Nephron (organoid): ENCODE measurements around the gene RP9.

Source experiments
- H3K27ac Mint-ChIP-seq, 3 experiments: 2 replicates each; pipeline ENCODE4 v1.8.0; 2020; ENCODE audit warnings: mixed read lengths in 3 of 3, mild to moderate bottlenecking in 2 of 3, moderate library complexity in 1 of 3
- H3K27me3 Mint-ChIP-seq: 2 replicates; pipeline ENCODE4 v1.8.0; 2021; ENCODE audit warnings: low read depth, mild to moderate bottlenecking, moderate library complexity, mixed read lengths
- H3K36me3 Mint-ChIP-seq: 2 replicates; pipeline ENCODE4 v1.8.0; 2020; ENCODE audit warnings: low read depth, mixed read lengths
- H3K4me1 Mint-ChIP-seq: 2 replicates; pipeline ENCODE4 v1.8.0; 2020; ENCODE audit warnings: mixed read lengths
- H3K4me3 Mint-ChIP-seq, 3 experiments: 2 replicates each; pipeline ENCODE4 v1.8.0; 2020; ENCODE audit warnings: mild to moderate bottlenecking in 3 of 3, mixed read lengths in 3 of 3, moderate library complexity in 2 of 3
- H3K9me3 Mint-ChIP-seq: 2 replicates; pipeline ENCODE4 v1.8.0; 2020; ENCODE audit warnings: mixed read lengths
- TF ChIP-seq, protein P1 (sequence below), 3 experiments: fragments of 200-600 bp; sonication (generic); IDR thresholded peaks; one replicate each; pipeline ENCODE4 v1.5.0; 2021; ENCODE audit warnings: antibody characterized with exemption in 3 of 3; ENCODE audit not compliant: unreplicated experiment in 3 of 3

The RP9 gene

DNA sequence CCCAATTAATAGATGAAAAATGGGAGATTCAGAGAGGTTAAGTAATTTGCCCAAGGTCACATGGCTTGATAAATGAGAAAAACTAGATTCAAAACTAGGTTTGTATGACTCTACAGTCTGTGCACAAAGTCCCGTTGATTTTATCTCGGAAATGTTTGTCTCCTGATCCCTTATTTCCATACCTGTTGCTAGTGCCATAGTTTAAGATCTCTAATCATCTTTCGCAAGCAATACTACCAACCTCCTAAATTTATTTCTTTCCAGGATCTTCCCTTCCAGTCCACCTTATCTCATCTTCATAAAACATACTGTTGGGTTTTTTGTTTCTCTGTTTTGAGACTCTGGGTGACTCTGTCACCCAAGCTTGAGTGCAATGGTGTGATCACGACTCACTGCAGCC is 49.6 kb downstream of the RP9 start:
- TF ChIP-seq, protein P1, sequence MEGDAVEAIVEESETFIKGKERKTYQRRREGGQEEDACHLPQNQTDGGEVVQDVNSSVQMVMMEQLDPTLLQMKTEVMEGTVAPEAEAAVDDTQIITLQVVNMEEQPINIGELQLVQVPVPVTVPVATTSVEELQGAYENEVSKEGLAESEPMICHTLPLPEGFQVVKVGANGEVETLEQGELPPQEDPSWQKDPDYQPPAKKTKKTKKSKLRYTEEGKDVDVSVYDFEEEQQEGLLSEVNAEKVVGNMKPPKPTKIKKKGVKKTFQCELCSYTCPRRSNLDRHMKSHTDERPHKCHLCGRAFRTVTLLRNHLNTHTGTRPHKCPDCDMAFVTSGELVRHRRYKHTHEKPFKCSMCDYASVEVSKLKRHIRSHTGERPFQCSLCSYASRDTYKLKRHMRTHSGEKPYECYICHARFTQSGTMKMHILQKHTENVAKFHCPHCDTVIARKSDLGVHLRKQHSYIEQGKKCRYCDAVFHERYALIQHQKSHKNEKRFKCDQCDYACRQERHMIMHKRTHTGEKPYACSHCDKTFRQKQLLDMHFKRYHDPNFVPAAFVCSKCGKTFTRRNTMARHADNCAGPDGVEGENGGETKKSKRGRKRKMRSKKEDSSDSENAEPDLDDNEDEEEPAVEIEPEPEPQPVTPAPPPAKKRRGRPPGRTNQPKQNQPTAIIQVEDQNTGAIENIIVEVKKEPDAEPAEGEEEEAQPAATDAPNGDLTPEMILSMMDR (IDR thresholded peaks at IDR 0.05; ENCODE audit: unreplicated experiment in 3 of 3): no peak
- no peak overlapping the region for H3K4me3 Mint-ChIP-seq
- no peaks in the 10 kb centered on the region for H3K27me3 Mint-ChIP-seq
- H3K4me1 Mint-ChIP-seq: peaks cover 24% of the 10 kb centered on the region
- H3K36me3 Mint-ChIP-seq: peaks cover 38% of the 10 kb centered on the region
- peaks cover 10% of the 10 kb centered on the region for H3K9me3 Mint-ChIP-seq
- no peak overlapping the region for H3K27ac Mint-ChIP-seq

DNA sequence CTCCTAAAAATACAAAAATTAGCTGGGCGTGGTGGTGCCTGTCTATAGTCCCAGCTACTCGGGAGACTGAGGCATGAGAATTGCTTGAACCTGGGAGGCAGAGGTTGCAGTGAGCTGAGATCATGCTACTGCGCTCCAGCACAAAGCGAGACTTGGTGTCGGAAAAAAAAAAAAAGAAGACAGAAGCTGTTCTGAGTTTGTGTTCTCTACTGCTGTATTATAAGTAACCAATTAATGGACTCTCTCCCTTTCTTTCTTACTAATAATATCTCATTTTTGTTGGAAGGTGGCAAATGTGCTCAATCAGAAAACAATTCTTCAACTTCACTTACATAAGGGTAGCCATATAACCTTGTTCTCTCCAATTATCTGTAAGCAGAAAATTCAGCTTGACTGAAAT is 54.0 kb downstream of the RP9 start:
- Mint-ChIP-seq H3K9me3 (no peaks in the 10 kb centered on the region), H3K27me3 (no peaks in the 10 kb centered on the region), H3K4me1 (peaks cover 12% of the 10 kb centered on the region), H3K27ac (no peak overlapping the region), H3K4me3 (no peak overlapping the region), H3K36me3 (peaks cover 23% of the 10 kb centered on the region)
- TF ChIP-seq, protein P1 (IDR thresholded peaks at IDR 0.05; ENCODE audit: unreplicated experiment in 3 of 3): no peak

DNA sequence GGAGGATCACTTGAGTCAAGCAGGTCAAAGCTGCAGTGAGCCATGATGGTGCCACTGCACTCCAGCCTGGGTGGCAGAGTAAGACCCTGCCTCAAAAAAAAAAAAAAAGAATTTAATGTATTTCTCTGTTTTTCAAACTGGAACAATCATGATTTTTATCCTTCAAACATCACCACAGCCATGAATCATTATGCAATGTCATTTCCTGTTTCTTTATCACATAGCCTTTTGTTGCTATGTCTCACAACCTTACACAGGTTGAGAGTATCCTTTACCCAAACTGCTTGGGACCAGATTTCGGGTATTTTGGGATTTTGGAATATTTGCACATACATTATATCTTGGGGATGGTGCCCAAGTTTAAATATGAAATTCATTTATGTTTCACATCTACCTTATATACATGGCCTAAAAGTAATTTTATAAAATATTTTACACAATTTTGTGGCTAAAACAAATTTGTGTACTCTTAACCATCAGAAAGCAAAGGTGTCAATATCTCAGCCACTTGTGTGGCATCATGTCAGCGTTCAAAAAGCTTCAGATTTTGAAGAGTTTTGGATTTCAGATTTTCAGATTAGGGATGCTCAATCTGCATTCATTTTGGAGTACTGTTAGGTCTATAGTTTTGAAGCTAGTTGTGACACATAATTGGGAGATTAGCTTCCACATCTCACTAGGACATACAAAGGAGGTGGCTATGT is 54.8 kb downstream of the RP9 start:
- Mint-ChIP-seq H3K27me3 (no peaks in the 10 kb centered on the region), H3K4me1 (peaks cover 13% of the 10 kb centered on the region), H3K4me3 (no peak overlapping the region), H3K36me3 (peaks cover 17% of the 10 kb centered on the region), H3K27ac (no peak overlapping the region), H3K9me3 (no peaks in the 10 kb centered on the region)
- TF ChIP-seq, protein P1 (IDR thresholded peaks at IDR 0.05; ENCODE audit: unreplicated experiment in 3 of 3): no peak

DNA sequence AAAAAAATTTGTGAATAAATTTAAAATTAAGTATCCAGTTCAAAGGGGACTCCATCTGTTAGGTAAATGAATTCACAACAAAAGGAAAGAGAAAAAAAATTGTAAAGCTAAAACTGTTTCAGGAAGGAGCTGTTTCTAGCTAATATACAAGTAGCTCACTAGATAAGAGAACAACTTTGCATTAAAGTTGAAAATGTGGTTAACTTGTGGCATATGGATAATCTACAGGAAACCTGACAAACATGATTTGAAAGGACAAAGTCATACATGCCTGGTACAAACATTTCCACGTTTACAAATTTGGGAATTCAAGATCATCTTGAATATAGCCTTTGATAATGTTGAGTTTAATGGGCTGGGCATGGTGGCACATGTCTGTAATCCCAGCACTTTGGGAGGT is 55.5 kb downstream of the RP9 start:
- Mint-ChIP-seq H3K4me3 (no peak overlapping the region), H3K4me1 (peaks cover 13% of the 10 kb centered on the region), H3K36me3 (peaks cover 13% of the 10 kb centered on the region), H3K27me3 (no peaks in the 10 kb centered on the region), H3K9me3 (no peaks in the 10 kb centered on the region), H3K27ac (no peak overlapping the region)
- TF ChIP-seq, protein P1 (IDR thresholded peaks at IDR 0.05; ENCODE audit: unreplicated experiment in 3 of 3): no peak

DNA sequence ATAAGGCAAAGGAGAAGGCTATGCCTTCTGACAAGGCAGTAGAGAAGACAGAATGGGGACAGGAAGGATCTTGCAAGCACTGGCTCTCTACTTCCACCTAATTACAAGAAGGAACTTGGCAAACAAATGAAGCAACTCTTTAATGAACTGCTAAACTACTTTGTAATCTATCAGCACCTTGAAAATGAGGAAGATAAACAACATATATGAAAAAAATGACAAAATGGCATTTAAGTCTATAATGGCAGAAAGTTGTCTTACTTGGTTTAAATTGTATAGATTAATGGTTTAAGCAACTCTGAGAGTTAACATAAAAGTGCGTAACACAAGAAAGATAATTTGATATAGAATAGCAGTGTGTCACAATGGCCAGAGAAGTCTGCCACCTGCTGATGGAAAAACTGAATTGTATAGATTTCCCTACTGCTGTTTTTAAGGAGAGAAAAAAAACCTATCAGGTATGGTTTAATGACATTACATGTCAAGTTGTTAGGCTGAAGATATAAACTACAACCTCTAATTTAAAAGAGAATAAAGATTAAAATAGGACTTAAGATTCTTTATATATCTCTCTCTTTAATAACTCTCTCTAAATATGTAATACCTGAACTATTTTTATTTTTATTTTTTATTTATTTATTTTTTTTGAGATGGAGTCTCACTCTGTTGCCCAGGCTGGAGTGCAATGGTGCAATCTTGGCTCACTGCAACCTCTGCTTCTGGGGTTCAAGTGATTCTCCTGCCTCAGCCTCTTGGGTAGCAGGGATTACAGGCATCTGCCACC is 58.5 kb downstream of the RP9 start:
- H3K4me1 Mint-ChIP-seq: peaks cover 8% of the 10 kb centered on the region

More for the DNA sequence above, 58.5 kb downstream of the RP9 start:
- H3K4me3 Mint-ChIP-seq: no peak overlapping the region
- TF ChIP-seq, protein P1 (IDR thresholded peaks at IDR 0.05; ENCODE audit: unreplicated experiment in 3 of 3): peak; percentile 69 to 81 (median 74)
- no peaks in the 10 kb centered on the region for H3K27me3 Mint-ChIP-seq
- H3K36me3 Mint-ChIP-seq: peaks cover 3% of the 10 kb centered on the region
- no peaks in the 10 kb centered on the region for H3K9me3 Mint-ChIP-seq
- peak overlapping the region in 2 of 3 experiments; percentile 29 to 70 for H3K27ac Mint-ChIP-seq
